Activated CD8-positive, alpha-beta memory T cell treated with anti-CD3 and anti-CD28 coated beads, Interleukin-2, amount 50 U/mL, for 1 hour (primary cell): ENCODE results near the gene PGD.
"Not testable (repeated sequence)": the region's sequence is repeated elsewhere in the genome, so short reads cannot be mapped to it uniquely, and the experiment has no call there.

Source experiments
- DNase-seq: peaks from one replicate; pipeline ENCODE4 v3.0.0-alpha.2; 2020; ENCODE audit errors: extremely low read depth

Gene PGD

GRCh38 chr1:10398734-10399443, at the start of gene PGD:
PGD (plus strand) TSS chr1:10399064; CDS start chr1:10399118, 54 bp downstream.
- DNase-seq = peak; percentile 86

- no peak for DNase-seq
These were observed 45.6 kb upstream of the PGD start for GRCh38 chr1:10353282-10353681.

- no peak for DNase-seq
These were observed 45.2 kb upstream of the PGD start for GRCh38 chr1:10353693-10354092.

- no peak for DNase-seq
These were observed 38.8 kb upstream of the PGD start for GRCh38 chr1:10360045-10360444.

- DNase-seq = no peak
These were observed 37.3 kb upstream of the PGD start for GRCh38 chr1:10361515-10361914.

GRCh38 chr1:10368194-10368593, 30.7 kb upstream of the PGD start:
- DNase-seq = no peak

- no peak for DNase-seq
These were observed 24.4 kb upstream of the PGD start for GRCh38 chr1:10374442-10374860.

- not testable (repeated sequence) for DNase-seq
These were observed 21.4 kb upstream of the PGD start for GRCh38 chr1:10377365-10378029.

- DNase-seq = no peak
These were observed 20.6 kb upstream of the PGD start for GRCh38 chr1:10378081-10378841.

- DNase-seq = no peak
These were observed 19.7 kb upstream of the PGD start for GRCh38 chr1:10379101-10379620.

GRCh38 chr1:10379676-10380075, 19.2 kb upstream of the PGD start:
- no peak for DNase-seq

- no peak for DNase-seq
These were observed 18.1 kb upstream of the PGD start for GRCh38 chr1:10380594-10381275.

- no peak for DNase-seq
These were observed 15.2 kb upstream of the PGD start for GRCh38 chr1:10383630-10384029.

- no peak for DNase-seq
These were observed 14.6 kb upstream of the PGD start for GRCh38 chr1:10384219-10384618.

GRCh38 chr1:10386761-10387676, 11.8 kb upstream of the PGD start:
- no peak for DNase-seq

GRCh38 chr1:10387677-10388386, 11.0 kb upstream of the PGD start:
- DNase-seq = no peak

GRCh38 chr1:10388387-10388715, 10.5 kb upstream of the PGD start:
- no peak for DNase-seq

GRCh38 chr1:10389271-10389973, 9.4 kb upstream of the PGD start:
- DNase-seq = no peak

GRCh38 chr1:10396870-10397269, 2.0 kb upstream of the PGD start:
- DNase-seq = no peak

GRCh38 chr1:10398278-10398733, 558 bp upstream of the PGD start:
- DNase-seq = no peak
